HG02798 (cell line): ENCODE measurements around the gene THRAP3.
"Not testable (repeated sequence)": the region's sequence is repeated elsewhere in the genome, so short reads cannot be mapped to it uniquely, and the experiment has no call there.

Experiments
- ATAC-seq: cut with Tn5 transposase; IDR thresholded peaks from one replicate; pipeline ENCODE4 v1.9.1; 2021; ENCODE audit warnings: mild to moderate bottlenecking; ENCODE audit not compliant: unreplicated experiment, poor library complexity

The THRAP3 gene

GRCh38 chr1:36239941-36240637 lies 15.8 kb downstream of the THRAP3 start:
- ATAC-seq, result no peak

GRCh38 chr1:36247538-36247937 lies 23.3 kb downstream of the THRAP3 start:
- ATAC-seq, result no peak

- no peak for ATAC-seq
Measured at GRCh38 chr1:36248250-36248894, 24.1 kb downstream of the THRAP3 start.

- no peak for ATAC-seq
Measured at GRCh38 chr1:36251794-36252481, 27.7 kb downstream of the THRAP3 start.

GRCh38 chr1:36252482-36252824 lies 28.2 kb downstream of the THRAP3 start:
- not testable (repeated sequence) for ATAC-seq

GRCh38 chr1:36253161-36253862 lies 29.1 kb downstream of the THRAP3 start:
- ATAC-seq, result no peak

GRCh38 chr1:36256558-36257374 lies 32.5 kb downstream of the THRAP3 start:
- no peak for ATAC-seq

GRCh38 chr1:36257375-36257767 lies 33.1 kb downstream of the THRAP3 start:
- ATAC-seq, result peak; percentile 46

- no peak for ATAC-seq
Measured at GRCh38 chr1:36258960-36259344, 34.7 kb downstream of the THRAP3 start.

- no peak for ATAC-seq
Measured at GRCh38 chr1:36268981-36269380, 44.7 kb downstream of the THRAP3 start.

- no peak for ATAC-seq
Measured at GRCh38 chr1:36269408-36269838, 45.2 kb downstream of the THRAP3 start.

- no peak for ATAC-seq
Measured at GRCh38 chr1:36273024-36273423, 48.8 kb downstream of the THRAP3 start.

GRCh38 chr1:36274201-36274600 lies 50.0 kb downstream of the THRAP3 start:
- ATAC-seq, result no peak

- ATAC-seq, result no peak
Measured at GRCh38 chr1:36276688-36277087, 52.4 kb downstream of the THRAP3 start.

GRCh38 chr1:36279110-36279788 lies 55.0 kb downstream of the THRAP3 start:
- ATAC-seq, result no peak

- ATAC-seq, result no peak
Measured at GRCh38 chr1:36279789-36280296, 55.6 kb downstream of the THRAP3 start.

GRCh38 chr1:36284061-36284460 lies 59.8 kb downstream of the THRAP3 start:
- no peak for ATAC-seq

- ATAC-seq, result no peak
Measured at GRCh38 chr1:36284517-36284916, 60.3 kb downstream of the THRAP3 start.

GRCh38 chr1:36285443-36286101 lies 61.3 kb downstream of the THRAP3 start:
- ATAC-seq, result no peak
